ENCODE measurements around the gene GZMB.

DNA sequence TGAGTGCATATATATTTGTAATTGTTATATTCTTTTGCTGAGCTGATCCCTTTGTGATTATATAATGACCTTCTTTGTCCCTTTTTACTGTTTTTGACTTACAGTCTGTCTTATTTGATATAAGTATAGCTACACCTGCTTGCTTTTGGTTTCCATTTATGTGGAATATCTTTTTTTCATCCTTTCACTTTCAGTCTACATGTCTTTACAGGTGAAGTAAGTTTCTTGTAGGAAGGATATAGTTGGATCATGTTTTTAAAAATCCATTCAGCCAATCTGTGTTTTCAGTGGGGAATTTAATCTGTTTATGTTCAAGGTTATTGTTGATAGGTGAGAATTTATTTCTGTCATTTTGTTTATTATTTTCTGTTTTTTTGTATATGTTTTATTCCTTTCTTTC lies 36.6 kb downstream of the GZMB start:
- TF ChIP-seq, protein P1, sequence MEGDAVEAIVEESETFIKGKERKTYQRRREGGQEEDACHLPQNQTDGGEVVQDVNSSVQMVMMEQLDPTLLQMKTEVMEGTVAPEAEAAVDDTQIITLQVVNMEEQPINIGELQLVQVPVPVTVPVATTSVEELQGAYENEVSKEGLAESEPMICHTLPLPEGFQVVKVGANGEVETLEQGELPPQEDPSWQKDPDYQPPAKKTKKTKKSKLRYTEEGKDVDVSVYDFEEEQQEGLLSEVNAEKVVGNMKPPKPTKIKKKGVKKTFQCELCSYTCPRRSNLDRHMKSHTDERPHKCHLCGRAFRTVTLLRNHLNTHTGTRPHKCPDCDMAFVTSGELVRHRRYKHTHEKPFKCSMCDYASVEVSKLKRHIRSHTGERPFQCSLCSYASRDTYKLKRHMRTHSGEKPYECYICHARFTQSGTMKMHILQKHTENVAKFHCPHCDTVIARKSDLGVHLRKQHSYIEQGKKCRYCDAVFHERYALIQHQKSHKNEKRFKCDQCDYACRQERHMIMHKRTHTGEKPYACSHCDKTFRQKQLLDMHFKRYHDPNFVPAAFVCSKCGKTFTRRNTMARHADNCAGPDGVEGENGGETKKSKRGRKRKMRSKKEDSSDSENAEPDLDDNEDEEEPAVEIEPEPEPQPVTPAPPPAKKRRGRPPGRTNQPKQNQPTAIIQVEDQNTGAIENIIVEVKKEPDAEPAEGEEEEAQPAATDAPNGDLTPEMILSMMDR (IDR thresholded peaks at IDR 0.05; ENCODE audit: low read length), result no peak
- TF ChIP-seq EZH2 (IDR thresholded peaks at IDR 0.05; ENCODE audit: borderline replicate concordance, low read length), result no peak

All from OCI-LY1 (cell line).